ENCODE measurements around the gene DEFB123.

The DEFB123 gene

DNA sequence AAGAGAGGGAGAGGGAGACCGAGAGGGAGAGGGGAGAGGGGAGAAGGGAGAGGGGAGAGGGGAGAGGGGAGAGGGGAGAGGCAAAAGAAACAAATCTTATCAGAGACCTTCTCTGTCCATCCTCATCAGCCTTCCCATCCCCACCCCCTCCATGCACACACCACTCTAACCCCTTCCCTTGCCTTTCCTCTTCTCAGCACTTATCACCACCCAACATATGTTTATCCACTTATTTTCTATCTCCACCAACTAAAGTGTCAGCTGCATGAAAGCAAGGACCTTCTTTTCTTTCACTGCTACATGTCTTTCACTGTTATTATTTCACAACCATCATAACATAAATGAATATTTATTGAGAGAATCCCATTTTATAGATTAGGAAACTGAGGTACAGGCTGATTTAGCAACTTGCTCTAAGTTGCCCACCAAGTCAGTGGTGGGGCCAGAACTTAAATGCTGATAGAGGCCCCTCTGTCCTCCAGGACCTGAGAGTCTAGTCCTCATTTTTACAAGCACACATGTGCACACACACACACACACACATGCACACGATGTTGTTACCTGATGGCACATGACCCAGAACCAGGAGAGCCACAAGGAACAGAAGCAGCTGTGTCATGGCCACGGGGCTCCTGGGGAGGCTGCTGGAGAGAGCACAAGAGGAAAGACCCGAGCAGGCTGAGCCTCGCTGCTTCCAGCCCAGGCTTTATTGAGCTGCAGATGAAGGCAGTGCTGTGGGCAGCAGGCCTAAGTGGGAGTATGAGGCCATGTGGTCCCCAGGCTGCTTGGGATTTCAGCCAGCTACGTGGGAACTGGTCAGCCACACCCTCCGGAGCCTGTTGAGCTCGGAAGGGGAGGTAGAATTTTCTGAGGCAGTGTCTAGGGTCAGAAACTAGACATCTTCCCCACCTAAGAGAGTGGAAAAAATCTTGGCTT, 32.2 kb downstream of the DEFB123 start:
- DNase-seq (ENCODE audit: insufficient read length, low spot score) = no peak
- no peak for FAIRE-seq
- TF ChIP-seq POLR2AphosphoS5 (IDR thresholded peaks at IDR 0.05; ENCODE audit: low read depth, low read length) (no peak), POLR2A (IDR thresholded peaks at IDR 0.05; ENCODE audit: low read depth, low read length) (no peak), PAX5 (IDR thresholded peaks at IDR 0.05; ENCODE audit: insufficient read depth, low read length, severe bottlenecking) (no peak), TAF1 (IDR thresholded peaks at IDR 0.05; ENCODE audit: low read depth, low read length) (no peak), POU2F2 (IDR thresholded peaks at IDR 0.05; ENCODE audit: low read depth, low read length) (no peak), SPI1 (IDR thresholded peaks at IDR 0.05; ENCODE audit: low read depth, low read length) (no peak)

- DNase-seq (ENCODE audit: insufficient read length, low spot score) = no peak
- TF ChIP-seq TAF1 (IDR thresholded peaks at IDR 0.05; ENCODE audit: low read depth, low read length) = no peak
- FAIRE-seq = peak; percentile 61
These were observed 33.1 kb downstream of the DEFB123 start for GRCh38 chr20:31473331-31474096.

DNA sequence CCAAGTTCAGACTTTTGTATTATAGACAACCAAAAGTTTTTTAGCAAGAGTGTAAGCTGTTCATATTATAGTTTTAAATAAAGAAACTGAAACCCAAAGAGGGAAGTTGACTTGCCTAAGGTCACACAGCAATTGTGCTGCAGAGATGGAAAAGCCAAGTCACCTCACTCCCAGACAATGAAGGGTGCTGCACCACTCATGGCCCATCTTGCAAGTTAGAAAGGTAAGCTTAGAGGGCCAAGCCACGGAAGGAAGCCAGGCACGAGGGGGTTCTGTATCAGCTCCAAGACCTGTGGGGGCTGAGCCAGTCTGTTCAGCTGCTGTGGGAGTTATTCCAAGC, 33.6 kb downstream of the DEFB123 start:
- FAIRE-seq (peak; percentile 57), DNase-seq (ENCODE audit: insufficient read length, low spot score) (no peak)
- no peak for TF ChIP-seq POLR2A (IDR thresholded peaks at IDR 0.05; ENCODE audit: low read depth, low read length)
- no peak for TF ChIP-seq PAX5 (IDR thresholded peaks at IDR 0.05; ENCODE audit: insufficient read depth, low read length, severe bottlenecking)
- no peak for TF ChIP-seq POU2F2 (IDR thresholded peaks at IDR 0.05; ENCODE audit: low read depth, low read length)
- TF ChIP-seq POLR2AphosphoS5 (IDR thresholded peaks at IDR 0.05; ENCODE audit: low read depth, low read length) = no peak
- no peak for TF ChIP-seq TAF1 (IDR thresholded peaks at IDR 0.05; ENCODE audit: low read depth, low read length)
- TF ChIP-seq SPI1 (IDR thresholded peaks at IDR 0.05; ENCODE audit: low read depth, low read length) = no peak

DNA sequence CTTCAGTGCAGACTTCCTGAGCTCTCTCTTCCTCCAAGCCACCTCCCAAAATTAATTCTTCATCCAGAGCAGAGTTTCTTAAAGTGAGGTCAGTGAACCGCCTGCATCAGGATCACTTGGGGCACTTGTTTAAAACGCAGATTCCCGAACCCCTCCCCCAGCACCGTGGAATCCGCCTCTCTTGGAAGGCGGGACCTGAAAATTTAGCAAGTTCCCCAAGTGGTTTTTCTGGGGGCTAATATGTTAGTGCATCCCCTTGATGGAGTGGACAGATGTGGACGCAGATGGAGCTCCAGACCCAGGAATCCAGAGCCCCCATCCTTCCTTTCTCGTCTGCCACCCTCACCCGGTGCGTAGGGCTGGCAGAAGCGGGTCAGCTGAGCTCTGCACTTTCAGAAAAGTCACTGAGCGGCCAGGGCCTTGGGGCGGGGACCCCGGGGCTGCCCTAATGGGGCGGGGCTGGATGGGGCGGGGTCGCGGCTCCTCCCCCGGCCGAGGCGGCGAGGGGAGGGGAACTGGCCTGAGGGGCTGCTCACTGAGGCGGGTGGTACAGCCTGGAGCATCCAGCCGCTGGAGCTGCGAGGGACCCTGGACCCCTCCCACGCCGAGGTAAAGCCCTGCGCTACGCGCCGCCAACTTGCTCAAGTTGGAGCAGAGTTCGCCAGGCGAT, 34.5 kb downstream of the DEFB123 start, which contains the start of the genes DEFB124 and REM1:
TSS of gene DEFB124 (minus strand) at position 370 of the 670 bp plus-strand sequence. CDS start 2,114 bp downstream, outside the sequence.
TSS of gene REM1 (plus strand) at position 531 of the 670 bp plus-strand sequence. CDS start 1,158 bp downstream, outside the sequence.
- TF ChIP-seq TAF1 (IDR thresholded peaks at IDR 0.05; ENCODE audit: low read depth, low read length) (no peak), POLR2A (IDR thresholded peaks at IDR 0.05; ENCODE audit: low read depth, low read length) (no peak), PAX5 (IDR thresholded peaks at IDR 0.05; ENCODE audit: insufficient read depth, low read length, severe bottlenecking) (no peak), SPI1 (IDR thresholded peaks at IDR 0.05; ENCODE audit: low read depth, low read length) (no peak), POLR2AphosphoS5 (IDR thresholded peaks at IDR 0.05; ENCODE audit: low read depth, low read length) (no peak), POU2F2 (IDR thresholded peaks at IDR 0.05; ENCODE audit: low read depth, low read length) (no peak)
- DNase-seq (ENCODE audit: insufficient read length, low spot score) (no peak), FAIRE-seq (no peak)

DNA sequence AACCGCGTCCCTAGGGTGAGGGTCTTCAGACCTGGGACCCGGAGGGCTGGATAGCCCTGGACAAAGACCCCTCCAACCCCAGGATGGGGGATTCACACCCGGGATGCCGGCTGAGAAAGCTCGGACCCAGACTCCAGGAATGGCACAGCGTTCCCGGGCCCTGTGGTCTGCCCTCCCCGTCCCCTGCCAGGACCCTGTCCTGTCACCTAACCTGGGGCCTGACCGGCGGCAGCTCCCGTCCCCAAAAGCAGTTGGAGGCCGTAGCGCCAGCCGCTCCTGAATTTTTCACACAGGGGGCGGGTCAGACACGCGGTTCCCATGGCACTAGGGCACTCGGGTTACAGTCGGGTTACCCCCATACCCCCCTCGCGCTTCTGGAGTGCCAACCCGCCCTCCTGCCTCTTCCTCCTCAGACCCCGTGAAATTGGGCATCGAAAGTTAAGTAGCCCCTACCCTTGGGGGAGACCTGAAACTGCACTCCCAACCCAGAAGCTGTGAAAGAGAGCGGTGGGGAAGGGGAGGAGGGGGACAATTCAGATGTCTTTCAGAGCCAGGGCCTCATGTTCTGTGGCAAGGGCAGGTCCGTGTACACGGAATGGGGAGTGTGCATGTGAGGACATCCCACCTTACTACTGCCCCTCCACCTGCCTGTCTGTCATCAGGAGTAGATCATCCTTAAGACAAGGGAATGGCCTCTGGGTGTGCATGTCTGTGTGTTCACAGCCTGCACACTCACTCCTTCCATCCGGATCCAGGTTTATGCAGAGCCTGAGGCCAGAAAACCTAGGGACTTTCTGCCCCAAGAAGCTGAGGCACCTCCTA, 35.3 kb downstream of the DEFB123 start:
- TF ChIP-seq POLR2A (IDR thresholded peaks at IDR 0.05; ENCODE audit: low read depth, low read length) (no peak), PAX5 (IDR thresholded peaks at IDR 0.05; ENCODE audit: insufficient read depth, low read length, severe bottlenecking) (no peak), SPI1 (IDR thresholded peaks at IDR 0.05; ENCODE audit: low read depth, low read length) (no peak), POU2F2 (IDR thresholded peaks at IDR 0.05; ENCODE audit: low read depth, low read length) (no peak)
- no peak for DNase-seq (ENCODE audit: insufficient read length, low spot score)
- FAIRE-seq = no peak

DNA sequence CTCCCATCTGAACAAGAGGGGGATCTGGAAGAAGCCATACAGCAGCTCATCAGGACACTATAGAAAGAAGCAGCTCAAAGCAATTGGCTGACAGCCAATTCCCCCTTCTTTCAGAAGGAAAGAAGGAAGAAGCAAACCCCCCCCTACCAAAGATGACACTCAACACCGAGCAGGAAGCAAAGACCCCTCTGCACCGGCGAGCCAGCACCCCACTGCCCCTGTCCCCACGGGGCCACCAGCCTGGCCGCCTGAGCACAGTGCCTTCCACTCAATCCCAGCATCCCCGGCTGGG, 35.8 kb downstream of the DEFB123 start:
- TF ChIP-seq PAX5 (IDR thresholded peaks at IDR 0.05; ENCODE audit: insufficient read depth, low read length, severe bottlenecking) (no peak), POU2F2 (IDR thresholded peaks at IDR 0.05; ENCODE audit: low read depth, low read length) (no peak), TAF1 (IDR thresholded peaks at IDR 0.05; ENCODE audit: low read depth, low read length) (no peak), SPI1 (IDR thresholded peaks at IDR 0.05; ENCODE audit: low read depth, low read length) (no peak), POLR2AphosphoS5 (IDR thresholded peaks at IDR 0.05; ENCODE audit: low read depth, low read length) (no peak)
- no peak for FAIRE-seq
- DNase-seq (ENCODE audit: insufficient read length, low spot score) = no peak

- DNase-seq (ENCODE audit: insufficient read length, low spot score) (no peak), FAIRE-seq (no peak)
- TF ChIP-seq POU2F2 (IDR thresholded peaks at IDR 0.05; ENCODE audit: low read depth, low read length) (no peak), PAX5 (IDR thresholded peaks at IDR 0.05; ENCODE audit: insufficient read depth, low read length, severe bottlenecking) (no peak), POLR2A (IDR thresholded peaks at IDR 0.05; ENCODE audit: low read depth, low read length) (no peak), SPI1 (IDR thresholded peaks at IDR 0.05; ENCODE audit: low read depth, low read length) (no peak)
These were observed 36.3 kb downstream of the DEFB123 start for GRCh38 chr20:31476643-31477215.

DNA sequence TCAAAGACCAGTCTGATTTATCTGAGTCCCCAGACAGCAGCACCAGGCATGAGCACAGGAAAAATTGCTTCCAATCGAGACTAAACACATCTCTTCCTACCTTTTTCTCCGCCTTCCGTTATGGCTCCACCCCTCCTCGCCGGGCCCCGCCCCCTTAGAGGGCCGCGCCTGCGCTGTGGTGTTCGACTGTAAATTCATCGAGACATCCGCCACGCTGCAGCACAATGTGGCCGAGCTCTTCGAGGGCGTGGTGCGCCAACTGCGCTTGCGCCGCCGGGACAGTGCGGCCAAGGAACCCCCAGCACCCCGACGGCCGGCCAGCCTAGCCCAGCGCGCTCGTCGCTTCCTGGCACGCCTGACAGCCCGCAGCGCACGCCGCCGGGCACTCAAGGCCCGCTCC, 43.6 kb downstream of the DEFB123 start:
- FAIRE-seq (no peak), DNase-seq (ENCODE audit: insufficient read length, low spot score) (no peak)
- no peak for TF ChIP-seq POU2F2 (IDR thresholded peaks at IDR 0.05; ENCODE audit: low read depth, low read length)
- TF ChIP-seq PAX5 (IDR thresholded peaks at IDR 0.05; ENCODE audit: insufficient read depth, low read length, severe bottlenecking) = no peak
